Diencephalon (tissue), 1 donor: ENCODE measurements around the gene ELAVL1. TPM values are rescaled to one million over a fixed set of nuclear protein-coding genes. Genes with fewer than 3 reads are reported as not detected.

Source experiments
- total RNA-seq: library from RNA; depleted of rRNA; stranded (reverse); fragments of >200 nt; gene quantifications from one replicate; pipeline ENCODE4 v1.2.3, GENCODE V29; 2014

Gene ELAVL1
- total RNA-seq: 20.8 TPM

DNA sequence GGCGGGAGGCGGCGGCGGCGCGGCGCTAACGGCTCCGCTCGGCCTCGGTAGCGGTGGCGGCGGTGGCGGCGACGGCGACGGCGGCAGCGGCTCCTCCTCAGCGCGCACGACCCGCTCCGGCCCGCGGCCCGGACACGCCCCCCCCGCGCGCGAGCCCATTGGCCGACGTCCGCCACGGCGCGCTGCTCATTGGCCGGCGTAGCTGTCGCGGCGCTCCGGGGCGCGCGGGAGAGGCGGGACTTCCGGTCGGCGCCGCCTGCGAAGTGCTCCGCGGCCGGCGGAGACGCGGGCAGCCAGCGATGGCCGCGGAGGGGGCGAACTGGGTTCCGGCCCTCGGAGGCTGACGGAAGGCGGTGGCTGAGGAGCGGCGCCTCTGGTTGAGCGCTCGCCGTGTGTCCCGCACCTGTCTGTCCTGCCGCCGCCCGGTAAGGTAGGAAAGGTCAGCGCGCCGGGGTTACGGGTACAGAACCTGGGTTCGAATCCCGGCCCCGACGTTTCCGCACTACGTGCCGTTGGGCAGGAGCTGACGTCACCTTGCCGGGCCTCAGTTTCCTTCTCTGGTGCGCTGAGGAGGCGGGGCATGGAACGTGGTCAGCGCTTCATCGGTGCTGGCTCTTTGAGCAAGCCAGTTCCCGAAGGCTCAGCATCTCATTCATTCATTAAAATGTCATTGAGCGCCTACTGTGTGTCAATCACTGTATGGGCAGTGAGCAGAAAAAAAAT lies at the start of gene ELAVL1:
ELAVL1 (minus strand) TSS at position 108 of the 723 bp plus-strand sequence. CDS start 13,826 bp downstream, outside the sequence.

GRCh38 chr19:8052464-8052859 lies 47.0 kb upstream of the ELAVL1 start, which contains the start of gene CCL25:
TSS of gene CCL25 (plus strand) at chr19:8052760. CDS start at chr19:8053050, 290 bp downstream.

GRCh38 chr19:7943444-7944176 lies 61.8 kb downstream of the ELAVL1 start, which contains the start of gene TIMM44:
TSS of gene TIMM44 (minus strand) at chr19:7943666. CDS start at chr19:7943651, 15 bp downstream.

DNA sequence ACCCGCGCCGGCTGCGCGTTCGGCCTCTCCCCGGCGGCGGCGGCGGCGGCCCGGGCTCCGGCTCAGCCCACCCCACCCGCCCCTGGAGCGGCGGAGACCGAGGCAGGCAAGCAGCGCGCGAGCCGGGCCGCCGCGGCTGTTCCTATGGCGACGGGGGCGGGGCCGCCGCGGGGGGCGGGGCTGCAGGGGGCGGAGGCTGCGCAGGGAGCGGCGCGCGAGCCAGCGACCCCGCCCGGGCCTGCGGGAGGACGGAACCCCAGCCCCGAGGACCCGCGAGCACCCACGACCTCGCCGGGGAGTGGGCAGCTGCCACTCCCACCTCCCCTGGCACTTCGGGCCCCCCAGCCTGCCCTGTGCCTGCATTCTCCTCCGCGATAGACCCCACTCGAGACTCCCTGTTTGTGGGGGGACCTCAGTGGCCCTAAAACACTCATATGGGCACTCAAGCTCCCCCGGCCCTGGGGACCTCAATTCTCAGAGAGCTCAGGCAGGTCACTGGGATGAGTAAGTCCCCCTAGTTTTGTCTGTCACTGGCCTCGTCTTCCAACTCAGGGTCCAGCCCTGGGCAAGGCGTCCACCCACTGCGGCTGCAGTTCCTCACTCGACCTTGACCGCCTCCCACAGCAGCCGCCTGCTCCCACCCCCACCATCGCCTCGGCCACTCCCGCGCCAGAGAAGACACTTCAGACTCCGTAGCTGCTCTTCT lies 79.3 kb downstream of the ELAVL1 start, which contains the start of gene CTXN1:
CTXN1 (minus strand) TSS at position 115 of the 706 bp plus-strand sequence. CDS start 597 bp downstream, outside the sequence.

GRCh38 chr19:7919610-7920518 lies 85.6 kb downstream of the ELAVL1 start, which contains the start of gene SNAPC2:
TSS of gene SNAPC2 (plus strand) at chr19:7920338. CDS start at chr19:7920367, 29 bp downstream.

DNA sequence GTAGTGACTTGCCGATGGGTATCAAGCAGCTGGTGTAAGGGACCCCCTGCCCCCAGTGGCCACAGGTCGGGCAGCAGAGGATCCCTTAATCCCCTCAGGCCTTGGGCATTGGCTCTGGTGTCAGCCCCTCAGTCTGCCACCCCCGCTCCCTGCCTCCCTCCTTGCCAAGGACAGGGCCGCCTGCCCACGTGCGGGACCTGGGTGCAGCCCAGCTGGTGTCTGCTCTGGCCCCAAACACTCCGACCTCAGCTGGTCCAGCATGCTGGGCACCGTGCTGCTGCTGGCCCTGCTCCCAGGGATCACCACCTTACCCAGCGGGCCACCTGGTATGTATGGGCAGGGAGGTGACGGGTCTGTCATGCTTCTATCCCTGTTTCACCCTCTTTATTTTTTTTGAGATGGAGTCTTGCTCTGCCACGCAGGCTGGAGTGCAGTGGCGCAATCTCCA lies 90.8 kb downstream of the ELAVL1 start, which contains the start of gene TGFBR3L:
TGFBR3L (plus strand) TSS at position 233 of the 448 bp plus-strand sequence.

Other genes with a start within 250 kb of the ELAVL1 start
- gene CLEC4M, start 242.4 kb downstream of the ELAVL1 start, total RNA-seq: not detected
- 55.4 TPM for gene EVI5L, start 175.4 kb downstream of the ELAVL1 start, total RNA-seq
- gene PRR36, start 131.3 kb downstream of the ELAVL1 start, total RNA-seq: 3.5 TPM
- under 0.01 TPM for gene LRRC8E, start 117.1 kb downstream of the ELAVL1 start, total RNA-seq
- gene MAP2K7, start 101.8 kb downstream of the ELAVL1 start, total RNA-seq: 6.9 TPM
- not detected for gene TGFBR3L, start 90.8 kb downstream of the ELAVL1 start, total RNA-seq
- 7.4 TPM for gene SNAPC2, start 85.3 kb downstream of the ELAVL1 start, total RNA-seq
- 29.3 TPM for gene CTXN1, start 79.5 kb downstream of the ELAVL1 start, total RNA-seq
- 34.8 TPM for gene TIMM44, start 62.0 kb downstream of the ELAVL1 start, total RNA-seq
- not detected for gene CCL25, start 47.1 kb upstream of the ELAVL1 start, total RNA-seq
- gene FBN3, start 144.0 kb upstream of the ELAVL1 start, total RNA-seq: 22.1 TPM
- gene CERS4, start 203.7 kb upstream of the ELAVL1 start, total RNA-seq: 55.6 TPM